ENCODE measurements around the gene LAMB1.
"Not testable (repeated sequence)": the region's sequence is repeated elsewhere in the genome, so short reads cannot be mapped to it uniquely, and the experiment has no call there.

The LAMB1 gene

GRCh38 chr7:108034586-108034985, 31.6 kb upstream of the LAMB1 start:
- Mint-ChIP-seq H3K4me1 (no peaks in the 10 kb centered on the region), H3K27me3 (ENCODE audit: low read depth) (no peaks in the 10 kb centered on the region), H3K27ac (peak overlapping the region in 1 of 3 experiments; percentile 89), H3K36me3 (ENCODE audit: low read depth) (no peaks in the 10 kb centered on the region), H3K9me3 (no peaks in the 10 kb centered on the region), H3K4me3 (no peak overlapping the region)
- no peak for TF ChIP-seq CTCF (IDR thresholded peaks at IDR 0.05; ENCODE audit: unreplicated experiment in 3 of 3)

- Mint-ChIP-seq H3K27ac (peak overlapping the region in 1 of 3 experiments; percentile 89), H3K27me3 (ENCODE audit: low read depth) (no peaks in the 10 kb centered on the region), H3K36me3 (ENCODE audit: low read depth) (no peaks in the 10 kb centered on the region), H3K4me3 (no peak overlapping the region), H3K9me3 (no peaks in the 10 kb centered on the region), H3K4me1 (no peaks in the 10 kb centered on the region)
- TF ChIP-seq CTCF (IDR thresholded peaks at IDR 0.05; ENCODE audit: unreplicated experiment in 3 of 3), result no peak
Observed at GRCh38 chr7:108033776-108034497, 31.0 kb upstream of the LAMB1 start.

GRCh38 chr7:108033309-108033708, 30.3 kb upstream of the LAMB1 start:
- H3K27ac Mint-ChIP-seq, result peak overlapping the region in 1 of 3 experiments; percentile 17
- not testable (repeated sequence) for H3K9me3 Mint-ChIP-seq; H3K4me1 Mint-ChIP-seq; H3K4me3 Mint-ChIP-seq; H3K36me3 Mint-ChIP-seq (ENCODE audit: low read depth); H3K27me3 Mint-ChIP-seq (ENCODE audit: low read depth)

GRCh38 chr7:108030516-108030915, 27.6 kb upstream of the LAMB1 start:
- no peaks in the 10 kb centered on the region for H3K27me3 Mint-ChIP-seq (ENCODE audit: low read depth)
- H3K4me1 Mint-ChIP-seq, result peaks cover 9% of the 10 kb centered on the region
- peak overlapping the region in 2 of 3 experiments; percentile 5 to 27 for H3K27ac Mint-ChIP-seq
- no peaks in the 10 kb centered on the region for H3K36me3 Mint-ChIP-seq (ENCODE audit: low read depth)
- H3K4me3 Mint-ChIP-seq, result no peak overlapping the region
- TF ChIP-seq CTCF (IDR thresholded peaks at IDR 0.05; ENCODE audit: unreplicated experiment in 3 of 3), result no peak
- H3K9me3 Mint-ChIP-seq, result no peaks in the 10 kb centered on the region

- H3K4me3 Mint-ChIP-seq, result no peak overlapping the region
- peak overlapping the region in 1 of 3 experiments; percentile 50 for H3K27ac Mint-ChIP-seq
Observed at GRCh38 chr7:108029034-108029433, 26.1 kb upstream of the LAMB1 start.

GRCh38 chr7:108028111-108028510, 25.1 kb upstream of the LAMB1 start:
- Mint-ChIP-seq H3K9me3 (no peaks in the 10 kb centered on the region), H3K27ac (no peak overlapping the region), H3K4me3 (no peak overlapping the region), H3K27me3 (ENCODE audit: low read depth) (peaks cover 5% of the 10 kb centered on the region), H3K36me3 (ENCODE audit: low read depth) (no peaks in the 10 kb centered on the region), H3K4me1 (peaks cover 9% of the 10 kb centered on the region)
- TF ChIP-seq CTCF (IDR thresholded peaks at IDR 0.05; ENCODE audit: unreplicated experiment in 3 of 3), result no peak

More at GRCh38 chr7:108029034-108029433, 26.1 kb upstream of the LAMB1 start:
- Mint-ChIP-seq H3K4me1 (peaks cover 9% of the 10 kb centered on the region), H3K36me3 (ENCODE audit: low read depth) (no peaks in the 10 kb centered on the region), H3K27me3 (ENCODE audit: low read depth) (peaks cover 5% of the 10 kb centered on the region), H3K9me3 (no peaks in the 10 kb centered on the region)
- no peak for TF ChIP-seq CTCF (IDR thresholded peaks at IDR 0.05; ENCODE audit: unreplicated experiment in 3 of 3)
